ENCODE results near the gene CNN2.
A peak's percentile ranks its signal among the peaks of the same experiment; 100 is the strongest.

Gene CNN2

GRCh38 chr19:1025960-1026782, at the start of gene CNN2:
Gene CNN2, plus strand, starts transcription at chr19:1026608. Its CDS starts 54 bp downstream, at chr19:1026662.
- no peak for DNase-seq

- no peak for DNase-seq
Observed at GRCh38 chr19:977058-977464, 49.3 kb upstream of the CNN2 start.

GRCh38 chr19:979318-979741, 47.1 kb upstream of the CNN2 start:
- DNase-seq: no peak

GRCh38 chr19:980133-980998, 46.0 kb upstream of the CNN2 start:
- DNase-seq: no peak

- peak; percentile 50 for DNase-seq
Observed at GRCh38 chr19:982567-983170, 43.7 kb upstream of the CNN2 start.

GRCh38 chr19:984165-984967, 42.0 kb upstream of the CNN2 start, which contains the start of gene WDR18:
Gene WDR18, plus strand, starts transcription at chr19:984345. Its CDS starts 9 bp downstream, at chr19:984354.
- peak; percentile 86 for DNase-seq

- DNase-seq: no peak
Observed at GRCh38 chr19:986083-986482, 40.3 kb upstream of the CNN2 start.

GRCh38 chr19:988081-988480, 38.3 kb upstream of the CNN2 start:
- no peak for DNase-seq

- no peak for DNase-seq
Observed at GRCh38 chr19:988510-988909, 37.9 kb upstream of the CNN2 start.

- no peak for DNase-seq
Observed at GRCh38 chr19:989381-990081, 36.9 kb upstream of the CNN2 start.

- no peak for DNase-seq
Observed at GRCh38 chr19:990119-990571, 36.3 kb upstream of the CNN2 start.

GRCh38 chr19:990746-991145, 35.7 kb upstream of the CNN2 start:
- DNase-seq: no peak

- DNase-seq: no peak
Observed at GRCh38 chr19:991174-991931, 35.1 kb upstream of the CNN2 start.

- no peak for DNase-seq
Observed at GRCh38 chr19:991932-992669, 34.3 kb upstream of the CNN2 start.

- no peak for DNase-seq
Observed at GRCh38 chr19:992670-993055, 33.7 kb upstream of the CNN2 start.

GRCh38 chr19:993361-993830, 33.0 kb upstream of the CNN2 start:
- DNase-seq: no peak

- no peak for DNase-seq
Observed at GRCh38 chr19:993831-994393, 32.5 kb upstream of the CNN2 start.

- no peak for DNase-seq
Observed at GRCh38 chr19:994516-994915, 31.9 kb upstream of the CNN2 start.

- DNase-seq: peak; percentile 76
Observed at GRCh38 chr19:995051-995827, 31.2 kb upstream of the CNN2 start.

Measured in NCI-H1105 (cell line).